GM19328 (cell line): Measurements from ENCODE around the gene MC1R.
"Not testable (repeated sequence)": the region's sequence is repeated elsewhere in the genome, so short reads cannot be mapped to it uniquely, and the experiment has no call there.

Experiments used
- ATAC-seq: cut with Tn5 transposase; IDR thresholded peaks from one replicate; pipeline ENCODE4 v1.9.1; 2021; ENCODE audit warnings: mild to moderate bottlenecking, moderate library complexity; ENCODE audit not compliant: unreplicated experiment

The MC1R gene

DNA sequence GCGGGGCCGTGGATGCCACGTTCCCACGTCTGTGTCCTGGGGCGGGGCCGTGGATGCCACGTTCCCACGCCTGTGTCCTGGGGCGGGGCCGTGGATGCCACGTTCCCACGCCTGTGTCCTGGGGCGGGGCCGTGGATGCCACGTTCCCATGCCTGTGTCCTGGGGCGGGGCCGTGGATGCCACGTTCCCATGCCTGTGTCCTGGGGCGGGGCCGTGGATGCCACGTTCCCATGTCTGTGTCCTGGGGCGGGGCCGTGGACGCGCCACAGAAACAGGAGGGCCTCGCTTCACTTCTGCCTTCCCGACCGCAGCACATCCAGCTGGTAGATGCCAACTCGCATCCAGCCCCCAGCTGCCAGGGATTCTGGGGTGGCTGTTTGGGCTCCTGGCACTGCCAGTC is 15.4 kb downstream of the MC1R start:
- ATAC-seq: not testable (repeated sequence)

DNA sequence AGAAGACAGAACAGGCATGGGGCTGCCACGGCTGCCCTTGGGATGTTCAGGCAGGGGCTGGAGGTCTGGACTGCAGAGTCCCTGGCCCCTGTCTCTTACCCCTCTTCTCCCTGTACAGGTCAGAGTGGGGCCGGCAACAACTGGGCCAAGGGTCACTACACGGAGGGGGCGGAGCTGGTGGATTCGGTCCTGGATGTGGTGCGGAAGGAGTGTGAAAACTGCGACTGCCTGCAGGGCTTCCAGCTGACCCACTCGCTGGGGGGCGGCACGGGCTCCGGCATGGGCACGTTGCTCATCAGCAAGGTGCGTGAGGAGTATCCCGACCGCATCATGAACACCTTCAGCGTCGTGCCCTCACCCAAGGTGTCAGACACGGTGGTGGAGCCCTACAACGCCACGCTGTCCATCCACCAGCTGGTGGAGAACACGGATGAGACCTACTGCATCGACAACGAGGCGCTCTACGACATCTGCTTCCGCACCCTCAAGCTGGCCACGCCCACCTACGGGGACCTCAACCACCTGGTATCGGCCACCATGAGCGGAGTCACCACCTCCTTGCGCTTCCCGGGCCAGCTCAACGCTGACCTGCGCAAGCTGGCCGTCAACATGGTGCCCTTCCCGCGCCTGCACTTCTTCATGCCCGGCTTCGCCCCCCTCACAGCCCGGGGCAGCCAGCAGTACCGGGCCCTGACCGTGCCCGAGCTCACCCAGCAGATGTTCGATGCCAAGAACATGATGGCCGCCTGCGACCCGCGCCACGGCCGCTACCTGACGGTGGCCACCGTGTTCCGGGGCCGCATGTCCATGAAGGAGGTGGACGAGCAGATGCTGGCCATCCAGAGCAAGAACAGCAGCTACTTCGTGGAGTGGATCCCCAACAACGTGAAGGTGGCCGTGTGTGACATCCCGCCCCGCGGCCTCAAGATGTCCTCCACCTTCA is 16.2 kb downstream of the MC1R start:
- ATAC-seq: no peak

DNA sequence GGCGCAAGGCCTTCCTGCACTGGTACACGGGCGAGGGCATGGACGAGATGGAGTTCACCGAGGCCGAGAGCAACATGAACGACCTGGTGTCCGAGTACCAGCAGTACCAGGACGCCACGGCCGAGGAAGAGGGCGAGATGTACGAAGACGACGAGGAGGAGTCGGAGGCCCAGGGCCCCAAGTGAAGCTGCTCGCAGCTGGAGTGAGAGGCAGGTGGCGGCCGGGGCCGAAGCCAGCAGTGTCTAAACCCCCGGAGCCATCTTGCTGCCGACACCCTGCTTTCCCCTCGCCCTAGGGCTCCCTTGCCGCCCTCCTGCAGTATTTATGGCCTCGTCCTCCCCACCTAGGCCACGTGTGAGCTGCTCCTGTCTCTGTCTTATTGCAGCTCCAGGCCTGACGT is 17.0 kb downstream of the MC1R start:
- not testable (repeated sequence) for ATAC-seq

DNA sequence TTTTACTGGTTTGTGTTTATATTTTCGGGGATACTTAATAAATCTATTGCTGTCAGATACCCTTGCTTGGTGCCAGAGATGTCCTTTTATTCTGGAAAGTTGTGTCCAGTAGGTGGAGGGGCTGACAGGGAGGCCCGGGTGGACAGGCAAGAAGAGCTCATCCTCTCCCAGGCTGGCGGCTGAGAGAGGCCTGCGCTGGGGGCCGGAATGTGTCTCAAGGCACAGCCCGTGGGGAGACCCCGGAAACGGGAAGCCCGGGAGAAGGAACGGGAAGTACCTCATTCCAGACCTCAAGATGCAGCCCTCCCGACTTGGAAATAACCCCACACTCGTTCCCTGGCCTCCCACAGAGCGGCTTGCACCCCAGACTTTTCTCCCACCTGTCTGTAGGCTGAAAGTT is 17.4 kb downstream of the MC1R start:
- ATAC-seq: no peak

DNA sequence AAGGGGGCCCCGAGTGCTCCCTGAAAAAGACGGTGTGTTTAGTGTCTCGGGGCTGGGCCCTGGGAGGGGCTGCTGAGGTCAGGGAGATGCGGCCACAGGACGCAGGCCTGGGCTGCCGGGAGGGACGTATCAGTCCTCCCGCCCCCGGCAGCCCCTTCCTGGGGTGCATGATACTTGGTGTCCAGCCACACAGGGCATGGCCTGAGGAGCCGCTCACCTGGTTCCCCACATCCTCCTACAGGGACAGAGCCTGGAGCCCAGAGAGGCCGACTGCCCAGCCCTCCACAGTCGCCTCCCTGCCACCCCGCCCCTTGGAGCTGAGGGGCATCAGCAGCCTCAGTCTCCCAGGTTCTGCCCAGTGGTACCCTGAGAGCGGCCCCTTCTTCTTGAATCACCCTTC is 17.8 kb downstream of the MC1R start:
- no peak for ATAC-seq

DNA sequence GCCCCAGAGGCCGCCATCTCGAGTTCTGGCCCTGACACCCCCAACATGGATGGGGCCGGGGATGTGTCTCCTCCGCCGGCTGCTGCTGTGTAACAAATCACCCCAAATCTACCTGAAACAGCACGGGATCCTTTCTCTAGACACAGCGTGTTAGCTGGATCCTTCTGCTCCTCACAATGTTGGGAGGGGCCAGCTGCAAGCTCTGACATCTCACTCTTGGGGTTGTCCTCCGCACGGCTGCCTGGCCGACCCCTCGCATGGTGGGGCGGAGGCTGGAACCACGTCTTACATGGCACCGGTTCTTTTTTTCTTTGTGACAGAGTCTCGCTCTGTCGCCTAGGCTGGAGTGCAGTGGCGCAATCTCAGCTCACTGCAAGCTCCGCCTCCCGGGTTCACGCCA is 18.3 kb downstream of the MC1R start:
- no peak for ATAC-seq

DNA sequence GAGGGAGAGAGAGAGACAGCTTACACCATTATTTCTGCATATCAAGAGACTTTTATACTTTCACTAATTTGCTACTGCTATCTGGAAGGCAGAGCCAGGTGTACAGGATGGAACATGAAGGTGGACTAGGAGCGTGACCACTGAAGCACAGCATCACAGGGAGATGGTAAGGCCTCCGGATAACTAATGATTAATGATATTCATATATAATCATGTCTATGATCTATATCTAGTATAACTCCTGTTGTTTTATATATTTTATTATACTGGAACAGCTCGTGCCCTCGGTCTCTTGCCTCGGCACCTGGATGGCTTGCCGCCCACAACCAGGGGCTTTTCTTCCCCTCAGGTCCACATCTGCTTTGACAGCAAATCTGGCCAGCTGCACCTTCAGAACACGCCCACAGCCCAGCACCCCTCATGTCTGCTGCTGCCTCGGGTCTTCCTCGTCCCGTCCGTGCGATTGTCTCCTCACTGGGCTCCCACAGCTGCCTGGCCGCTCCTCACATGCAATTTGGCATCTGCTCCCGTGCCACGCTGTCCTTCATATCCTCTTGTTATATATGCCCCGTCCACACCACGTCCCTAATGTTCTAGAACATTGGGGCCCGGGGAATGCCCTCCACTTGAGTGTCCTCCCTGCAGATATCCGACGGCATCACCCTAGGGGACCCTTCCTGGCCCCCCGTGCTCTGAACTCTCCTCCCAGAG is 19.7 kb downstream of the MC1R start:
- ATAC-seq: no peak

DNA sequence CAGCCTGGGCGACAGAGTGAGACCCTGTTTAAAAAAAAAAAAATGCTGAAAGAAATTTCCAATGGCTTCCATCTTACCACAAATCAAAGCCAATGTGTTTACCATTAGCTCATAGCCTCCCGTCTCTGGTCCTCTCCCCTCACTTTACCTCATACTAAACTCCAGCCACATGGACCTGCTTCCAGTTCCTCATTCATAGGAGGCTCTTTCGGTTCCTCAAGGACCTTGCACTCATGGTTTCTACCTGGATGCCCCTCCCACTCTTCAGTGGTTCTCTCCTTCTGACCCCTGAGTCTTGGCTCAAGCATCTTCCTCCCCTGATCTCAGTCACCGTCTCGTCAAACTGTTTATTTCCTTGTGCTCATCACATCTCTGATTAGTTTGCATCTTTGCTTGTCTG is 26.1 kb downstream of the MC1R start:
- ATAC-seq: no peak

DNA sequence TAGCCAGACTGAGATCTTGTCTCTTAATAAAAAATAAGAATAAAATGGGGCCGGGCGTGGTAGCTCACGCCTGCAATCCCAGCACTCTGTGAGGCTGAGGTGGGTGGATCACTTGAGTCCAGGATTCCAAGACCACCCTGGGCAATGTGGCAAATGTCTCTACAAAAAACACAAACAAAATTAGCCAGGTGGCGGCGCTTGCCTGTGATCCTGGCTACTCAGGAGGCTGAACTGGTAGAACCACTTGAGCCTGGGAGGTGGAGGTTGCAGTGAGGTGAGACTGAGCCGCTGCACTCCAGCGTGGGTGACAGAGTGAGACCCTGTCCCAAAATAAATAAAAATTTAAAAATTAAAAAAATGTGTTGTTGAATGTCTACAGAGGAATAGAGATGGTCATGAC is 27.0 kb downstream of the MC1R start:
- no peak for ATAC-seq

DNA sequence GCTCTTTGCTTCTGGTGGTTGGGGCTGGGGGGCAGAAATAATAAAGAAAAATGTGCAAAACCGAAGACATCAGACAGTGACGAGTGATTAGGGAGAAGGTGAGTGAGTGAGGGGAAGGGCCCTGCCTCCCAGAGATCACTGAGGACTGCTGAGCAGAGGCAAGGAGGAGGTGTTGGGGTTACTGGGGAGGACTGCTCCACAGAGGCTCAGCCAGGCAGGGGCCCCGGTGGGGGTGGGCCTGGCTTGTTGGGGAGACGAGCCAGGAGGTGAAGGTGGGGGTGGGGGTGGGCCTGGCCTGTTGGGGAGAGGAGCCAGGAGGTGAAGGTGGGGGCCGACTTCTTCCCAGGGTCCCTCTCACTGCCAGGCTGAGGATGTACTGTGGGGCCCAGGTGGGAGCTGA is 27.9 kb downstream of the MC1R start:
- ATAC-seq: no peak

DNA sequence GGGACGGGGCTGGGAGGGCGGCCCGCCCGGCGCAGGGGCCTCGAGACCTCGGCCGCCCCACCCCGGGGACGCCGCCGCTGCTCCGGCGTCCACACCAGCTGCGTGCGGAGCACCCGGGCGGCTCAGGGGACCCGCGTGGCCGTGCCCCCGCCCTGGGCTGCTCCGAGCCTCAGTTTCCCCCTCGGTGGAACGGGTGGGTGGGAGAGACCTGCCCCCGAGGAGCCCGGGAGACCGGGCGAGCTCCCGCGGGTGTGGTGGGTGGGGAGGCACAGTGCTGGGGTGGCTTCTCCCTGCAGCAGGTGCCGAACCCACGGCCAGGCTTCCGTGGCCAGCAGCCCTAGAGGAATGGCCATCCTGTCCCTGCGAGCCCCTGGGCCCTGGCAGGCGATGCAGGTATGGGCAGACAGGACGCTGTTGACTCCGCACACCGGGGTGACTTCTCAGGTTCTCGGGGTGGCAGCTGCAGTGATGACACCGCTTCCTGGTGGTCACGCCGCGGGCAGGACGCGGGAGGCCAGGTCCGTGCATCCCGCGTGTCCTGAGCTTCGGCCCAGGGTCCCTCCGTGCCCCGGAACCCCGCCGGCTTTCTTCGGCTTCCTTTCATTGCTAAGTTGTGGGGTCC is 30.6 kb downstream of the MC1R start:
- no peak for ATAC-seq

DNA sequence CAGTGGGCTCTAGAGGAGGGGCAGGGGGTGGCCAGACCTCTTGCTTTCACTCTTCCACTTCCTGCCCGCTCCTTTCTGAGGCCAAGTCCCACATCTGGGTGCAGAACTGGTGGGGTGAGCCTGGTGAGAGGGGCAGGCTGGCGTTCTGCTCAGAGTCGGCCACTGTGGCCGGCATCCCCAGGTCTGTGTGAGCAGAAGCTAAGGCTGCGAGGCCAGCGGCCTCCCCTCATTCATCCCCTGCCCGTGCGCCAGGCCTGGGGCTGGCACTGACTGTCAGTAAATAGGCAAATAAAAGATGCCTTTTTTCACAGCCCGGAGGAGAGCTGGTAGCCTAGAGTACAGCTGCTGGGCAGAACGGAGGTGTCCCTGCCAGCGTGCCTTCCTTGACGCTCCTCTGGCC is 31.1 kb downstream of the MC1R start:
- no peak for ATAC-seq

DNA sequence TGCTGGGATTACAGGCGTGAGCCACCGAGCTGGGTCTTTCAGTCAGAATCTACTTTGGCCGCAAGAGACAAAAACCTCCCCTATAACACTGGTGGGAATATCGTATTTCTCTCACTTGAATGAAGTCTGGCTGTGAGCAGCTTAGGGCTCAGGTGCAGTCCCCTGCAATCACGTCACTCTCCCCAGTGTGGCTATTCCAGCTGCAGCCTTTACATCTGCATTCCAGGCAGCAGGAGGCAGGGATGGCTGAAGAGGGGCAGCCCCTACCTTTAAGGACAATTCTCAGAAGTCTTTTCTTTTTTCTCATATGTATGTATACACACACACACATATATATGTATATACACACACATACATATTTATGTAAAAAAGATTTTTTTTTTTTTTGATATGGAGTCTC is 32.8 kb downstream of the MC1R start:
- ATAC-seq: no peak

DNA sequence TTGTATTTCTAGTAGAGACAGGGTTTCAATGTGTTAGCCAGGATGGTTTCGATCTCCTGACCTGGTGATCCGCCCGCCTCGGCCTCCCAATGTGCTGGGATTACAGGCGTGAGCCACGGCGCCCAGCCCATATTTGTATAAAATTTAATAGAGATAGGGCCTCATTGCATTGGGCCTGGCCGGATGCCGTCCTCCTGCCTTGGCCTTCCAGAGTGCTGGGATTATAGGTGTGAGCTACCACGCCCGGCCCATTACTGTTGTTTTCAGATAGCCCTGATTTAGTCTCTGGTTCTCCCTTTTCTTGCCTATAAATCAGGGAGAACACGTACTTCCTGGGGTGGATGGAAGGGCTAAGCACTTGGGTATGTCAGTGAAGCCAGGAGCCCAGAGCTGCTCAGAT is 33.4 kb downstream of the MC1R start:
- ATAC-seq: no peak

DNA sequence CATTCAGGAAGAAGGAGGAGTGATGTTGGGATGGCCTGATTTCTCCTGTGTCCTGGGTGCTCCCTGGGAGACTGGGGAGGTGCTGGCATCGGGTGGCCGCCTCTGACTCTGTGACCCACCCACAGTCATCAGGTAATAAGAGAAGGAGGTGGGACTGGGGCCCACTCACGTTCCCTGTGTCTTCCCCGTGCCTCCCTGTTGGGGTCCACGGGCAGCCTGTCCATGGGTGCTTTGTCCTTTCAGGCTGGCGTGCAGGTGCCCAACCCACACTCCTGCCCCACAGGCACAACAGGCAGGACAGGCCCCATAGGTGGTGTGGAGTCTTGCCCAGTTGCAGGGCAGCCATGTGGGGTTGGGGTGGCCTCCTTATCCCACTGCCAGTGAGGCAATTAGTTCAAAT is 33.9 kb downstream of the MC1R start:
- ATAC-seq: no peak

DNA sequence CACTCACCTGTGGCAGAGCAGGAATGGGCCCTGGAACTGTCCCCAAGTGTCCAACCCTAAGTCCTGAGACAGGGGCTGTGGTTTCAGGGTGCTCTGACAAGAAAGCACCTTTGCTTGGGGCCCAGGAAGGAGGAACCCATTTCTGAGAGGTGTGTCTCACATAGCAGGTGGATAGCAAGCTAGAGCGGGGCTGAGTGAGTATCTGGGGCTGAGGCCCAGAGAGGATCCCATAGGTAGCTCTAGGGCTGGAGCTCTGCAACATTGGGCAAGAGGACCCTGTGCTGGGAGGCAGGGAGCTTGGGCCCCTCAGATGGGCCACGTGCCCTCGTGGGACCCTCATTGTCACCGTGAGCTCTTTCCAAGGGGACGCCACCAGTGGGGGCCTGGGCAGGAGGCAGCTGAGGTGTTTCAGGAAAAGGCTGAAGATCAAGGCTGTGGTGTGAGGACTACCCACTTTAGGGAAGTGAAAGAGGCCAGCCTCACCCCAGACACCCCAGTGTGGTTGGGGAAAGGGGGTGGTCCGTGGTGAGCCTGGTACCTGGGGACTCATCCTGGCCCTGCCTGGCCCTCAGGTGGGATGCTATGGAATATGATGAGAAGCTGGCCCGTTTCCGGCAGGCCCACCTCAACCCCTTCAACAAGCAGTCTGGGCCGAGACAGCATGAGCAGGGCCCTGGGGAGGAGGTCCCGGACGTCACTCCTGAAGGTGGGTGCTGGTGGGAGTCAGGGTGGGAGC is 35.2 kb downstream of the MC1R start:
- ATAC-seq: peak; percentile 51

DNA sequence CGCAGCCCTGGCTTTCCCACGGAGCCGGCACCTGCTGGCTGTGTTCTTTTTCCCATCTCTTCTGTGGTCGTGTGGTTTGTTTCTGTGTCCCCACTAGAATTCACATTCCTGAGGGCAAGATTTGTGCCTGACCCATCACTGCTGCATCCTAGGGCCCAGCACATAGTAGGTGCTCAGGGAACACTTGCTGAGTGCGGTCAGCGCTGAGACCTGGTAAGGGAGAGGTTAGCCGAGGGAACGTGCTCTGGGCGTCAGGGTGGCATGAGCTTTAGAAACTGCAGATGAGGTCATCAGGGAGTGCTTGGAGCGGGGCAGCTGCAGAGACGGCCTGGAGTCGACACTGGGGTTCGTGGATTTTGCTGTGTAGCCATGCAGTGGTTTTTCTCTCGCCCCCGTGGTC is 35.8 kb downstream of the MC1R start:
- no peak for ATAC-seq

DNA sequence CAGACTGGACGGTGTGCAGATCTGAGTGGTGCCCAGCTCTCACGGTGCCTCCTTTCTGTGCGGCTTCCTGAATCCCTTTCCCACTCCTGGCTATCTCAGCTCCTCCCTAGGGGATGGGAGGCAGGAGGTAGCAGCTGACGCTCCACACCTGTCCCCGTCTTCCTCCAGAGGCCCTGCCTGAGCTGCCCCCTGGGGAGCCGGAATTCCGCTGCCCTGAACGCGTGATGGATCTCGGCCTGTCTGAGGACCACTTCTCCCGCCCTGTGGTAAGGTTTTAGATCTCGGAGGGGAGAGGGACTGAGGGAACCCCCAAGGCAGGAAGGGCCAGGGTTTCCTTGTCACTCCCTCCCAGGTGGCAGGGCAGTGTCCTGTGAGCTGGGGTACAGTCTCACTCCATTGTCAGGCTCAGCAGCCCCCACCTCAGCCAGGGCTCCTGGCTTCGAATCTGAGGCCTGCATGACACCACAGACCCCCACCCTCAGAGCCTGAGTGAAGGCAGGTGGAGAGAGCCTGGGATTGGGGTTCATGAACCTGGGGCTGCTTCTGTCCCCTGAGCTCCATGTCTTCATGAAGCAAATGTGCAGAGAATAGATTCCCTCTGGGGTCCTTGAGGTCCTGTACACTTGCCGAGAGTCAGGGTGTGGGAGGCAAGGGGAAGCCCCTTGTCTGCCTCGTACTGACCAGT is 36.5 kb downstream of the MC1R start:
- no peak for ATAC-seq

DNA sequence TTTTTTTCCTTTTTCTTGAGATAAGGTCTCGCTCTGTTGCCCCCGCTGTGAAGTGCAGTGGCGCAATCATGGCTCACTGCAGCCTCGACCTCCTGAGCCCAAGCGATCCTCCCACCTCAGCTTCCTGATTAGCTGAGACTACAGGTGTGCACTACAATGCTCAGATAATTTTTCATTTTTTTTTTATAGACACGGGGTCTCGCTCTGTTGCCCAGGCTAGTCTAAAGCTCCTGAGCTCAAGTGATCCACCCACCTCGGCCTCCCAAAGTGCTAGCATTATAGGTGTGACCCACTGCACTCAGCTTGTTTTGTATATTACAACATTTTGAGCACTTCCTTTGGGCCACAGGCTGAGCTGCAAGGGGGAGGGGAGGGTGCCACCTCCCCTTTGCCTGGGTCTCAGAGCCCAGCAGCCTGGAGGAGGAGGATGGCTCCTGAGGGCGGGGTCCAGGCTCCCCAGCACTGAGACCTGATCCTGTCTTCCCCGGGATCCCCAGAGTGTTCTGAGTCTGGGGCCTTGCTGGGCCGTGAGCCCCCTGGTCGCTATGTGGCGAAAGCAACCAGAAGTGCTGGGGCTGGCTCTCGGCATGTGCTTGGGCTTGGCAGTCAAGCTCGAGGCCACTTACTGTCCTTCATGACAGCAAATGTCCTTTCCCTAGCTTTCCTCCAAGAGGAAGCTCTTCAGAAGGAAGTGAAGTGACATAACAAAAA is 38.0 kb downstream of the MC1R start:
- ATAC-seq: no peak

DNA sequence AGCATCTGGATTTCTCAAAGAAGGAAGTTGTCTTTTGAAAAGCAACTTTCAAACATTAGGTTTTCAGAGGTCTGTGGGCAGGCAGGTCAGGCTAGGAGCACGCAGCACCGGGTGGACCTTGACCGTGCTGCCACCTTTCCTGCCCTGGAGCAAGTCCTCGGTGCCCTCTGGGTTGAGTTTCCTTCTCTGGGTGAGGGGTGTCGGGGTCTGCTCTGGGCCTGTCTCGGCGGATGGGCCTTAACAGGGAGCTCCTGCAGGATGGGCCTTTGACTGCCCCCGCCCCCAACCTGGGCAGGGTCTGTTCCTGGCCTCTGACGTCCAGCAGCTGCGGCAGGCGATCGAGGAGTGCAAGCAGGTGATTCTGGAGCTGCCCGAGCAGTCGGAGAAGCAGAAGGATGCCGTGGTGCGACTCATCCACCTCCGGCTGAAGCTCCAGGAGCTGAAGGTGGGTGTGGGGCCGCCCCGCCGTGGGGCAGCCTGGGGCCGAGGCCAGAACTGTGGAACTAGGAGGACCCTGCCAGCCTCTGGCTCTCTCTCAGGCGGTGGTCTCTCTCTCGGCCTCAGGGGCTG is 38.6 kb downstream of the MC1R start:
- ATAC-seq: no peak
